OCI-LY3 (cell line): ENCODE measurements around the gene PDE4D.

Source experiments
- EZH2phosphoT487 ChIP-seq: fragments of 200-600 bp; shearing (Covaris generic); IDR thresholded peaks from 2 replicates; pipeline ENCODE4 v1.6.1; 2018; ENCODE audit warnings: antibody characterized with exemption, mixed run types, low read depth
- TF ChIP-seq, protein P1 (sequence below): fragments of 200-600, 300-600 bp; sonication (generic); IDR thresholded peaks from 2 replicates; pipeline ENCODE4 v1.5.1; 2014; ENCODE audit warnings: antibody characterized with exemption, low read length, low read depth

- TF ChIP-seq, protein P1, sequence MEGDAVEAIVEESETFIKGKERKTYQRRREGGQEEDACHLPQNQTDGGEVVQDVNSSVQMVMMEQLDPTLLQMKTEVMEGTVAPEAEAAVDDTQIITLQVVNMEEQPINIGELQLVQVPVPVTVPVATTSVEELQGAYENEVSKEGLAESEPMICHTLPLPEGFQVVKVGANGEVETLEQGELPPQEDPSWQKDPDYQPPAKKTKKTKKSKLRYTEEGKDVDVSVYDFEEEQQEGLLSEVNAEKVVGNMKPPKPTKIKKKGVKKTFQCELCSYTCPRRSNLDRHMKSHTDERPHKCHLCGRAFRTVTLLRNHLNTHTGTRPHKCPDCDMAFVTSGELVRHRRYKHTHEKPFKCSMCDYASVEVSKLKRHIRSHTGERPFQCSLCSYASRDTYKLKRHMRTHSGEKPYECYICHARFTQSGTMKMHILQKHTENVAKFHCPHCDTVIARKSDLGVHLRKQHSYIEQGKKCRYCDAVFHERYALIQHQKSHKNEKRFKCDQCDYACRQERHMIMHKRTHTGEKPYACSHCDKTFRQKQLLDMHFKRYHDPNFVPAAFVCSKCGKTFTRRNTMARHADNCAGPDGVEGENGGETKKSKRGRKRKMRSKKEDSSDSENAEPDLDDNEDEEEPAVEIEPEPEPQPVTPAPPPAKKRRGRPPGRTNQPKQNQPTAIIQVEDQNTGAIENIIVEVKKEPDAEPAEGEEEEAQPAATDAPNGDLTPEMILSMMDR, result no peak
- TF ChIP-seq EZH2phosphoT487, result no peak
These were observed 961.4 kb downstream of the PDE4D start for GRCh38 chr5:58932057-58932612.
